CD4-positive, alpha-beta T cell treated with Interleukin-4 for 1 hour (primary cell): Measurements from ENCODE around the gene CNTN4.

Experiments used
- DNase-seq, 2 donors: peaks; one replicate each; pipeline ENCODE4 v3.0.0-alpha.2; 2020 to 2022

CNTN4 gene

DNA sequence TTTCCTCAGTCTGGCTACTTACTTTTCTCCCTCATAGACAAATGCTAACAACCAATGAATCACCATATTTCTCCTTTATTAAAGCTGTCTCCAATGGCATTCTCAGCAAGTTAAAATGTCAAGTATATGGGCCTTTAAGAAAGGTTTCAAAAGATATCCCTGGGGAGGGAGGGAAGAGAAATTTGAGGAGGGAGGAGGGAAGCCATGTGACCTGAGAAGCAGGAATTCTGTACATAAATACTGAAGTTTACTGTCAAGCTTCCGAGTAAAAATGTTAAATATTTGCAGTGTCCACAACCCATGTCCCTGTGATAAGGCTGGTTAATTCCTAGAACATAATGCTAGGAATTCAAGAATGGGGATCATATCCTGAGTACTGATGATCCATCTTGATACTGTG lies 175.9 kb downstream of the CNTN4 start:
- DNase-seq: no peak

DNA sequence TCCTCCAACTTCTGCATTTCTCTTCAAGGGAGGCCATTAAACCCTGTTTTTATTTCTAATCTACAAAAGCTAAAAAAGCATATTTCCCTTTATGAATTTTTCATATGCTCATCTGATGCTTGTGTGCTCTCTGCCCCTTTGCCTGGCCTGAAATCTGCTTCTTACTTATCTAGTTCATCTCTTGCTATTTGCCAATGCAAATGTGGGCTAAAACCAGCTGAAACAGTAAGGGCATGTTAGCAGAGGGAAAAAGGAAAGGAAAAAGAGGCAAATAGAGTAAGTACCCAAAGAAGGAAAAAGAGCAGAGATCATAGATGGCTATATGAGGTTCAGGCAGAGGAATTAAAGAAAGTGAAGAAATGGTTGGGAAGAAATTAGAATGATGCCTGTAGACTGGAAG lies 185.2 kb downstream of the CNTN4 start:
- no peak for DNase-seq

DNA sequence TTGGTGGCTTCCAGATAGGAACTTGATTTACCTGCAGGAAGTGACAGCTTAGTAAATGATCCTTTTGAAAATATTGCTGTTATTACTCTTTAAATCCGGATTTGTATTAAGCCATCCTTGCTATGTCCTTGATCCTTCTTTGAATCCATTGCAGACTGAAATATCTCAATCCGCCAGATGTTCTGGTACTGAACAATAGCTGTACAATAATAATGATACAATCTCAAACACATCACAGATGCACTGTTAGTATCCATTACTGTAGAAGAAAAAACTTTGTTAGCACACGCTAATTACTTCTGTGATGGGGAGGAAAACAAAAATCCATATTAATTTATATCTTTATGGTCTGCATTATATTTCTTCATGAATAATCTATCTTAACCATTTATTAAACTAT lies 202.3 kb downstream of the CNTN4 start:
- DNase-seq: no peak

DNA sequence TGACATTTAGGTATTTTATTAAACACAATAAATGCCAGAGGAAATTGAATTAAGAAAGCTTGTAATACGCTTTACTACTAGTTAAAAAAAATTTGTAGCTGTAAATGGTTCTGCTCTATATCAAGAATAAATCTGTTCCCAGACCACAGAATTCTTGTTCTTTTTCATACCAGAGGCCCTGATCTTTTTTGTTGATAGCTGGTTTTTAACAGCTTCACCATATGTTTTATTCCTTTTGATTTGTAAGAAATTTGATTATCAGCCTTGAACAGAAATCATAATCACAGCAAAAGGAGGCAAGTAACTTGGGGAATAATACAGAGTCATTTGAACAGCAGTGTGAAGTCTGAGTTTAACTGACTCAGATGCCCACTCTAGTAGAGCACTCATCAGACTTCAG lies 202.7 kb downstream of the CNTN4 start:
- DNase-seq: no peak

DNA sequence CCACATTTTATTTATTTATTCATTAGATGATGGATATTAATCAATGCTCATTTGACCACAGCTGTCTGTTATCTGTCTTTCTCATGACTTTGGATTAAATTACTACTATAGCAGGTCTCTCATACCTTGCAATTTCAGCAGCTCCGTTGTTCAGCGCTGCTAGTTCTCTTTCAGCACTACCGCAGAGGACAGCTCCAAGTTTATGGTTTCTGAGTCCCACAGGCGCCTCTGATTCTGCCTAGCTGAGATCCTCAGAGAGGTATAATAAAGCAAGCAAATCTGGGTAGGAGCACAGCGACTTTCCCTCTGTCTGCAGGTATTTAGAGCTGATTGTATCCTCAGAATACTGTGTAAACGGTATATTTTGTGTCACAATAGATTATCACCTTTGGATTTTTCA lies 204.9 kb downstream of the CNTN4 start:
- no peak for DNase-seq

DNA sequence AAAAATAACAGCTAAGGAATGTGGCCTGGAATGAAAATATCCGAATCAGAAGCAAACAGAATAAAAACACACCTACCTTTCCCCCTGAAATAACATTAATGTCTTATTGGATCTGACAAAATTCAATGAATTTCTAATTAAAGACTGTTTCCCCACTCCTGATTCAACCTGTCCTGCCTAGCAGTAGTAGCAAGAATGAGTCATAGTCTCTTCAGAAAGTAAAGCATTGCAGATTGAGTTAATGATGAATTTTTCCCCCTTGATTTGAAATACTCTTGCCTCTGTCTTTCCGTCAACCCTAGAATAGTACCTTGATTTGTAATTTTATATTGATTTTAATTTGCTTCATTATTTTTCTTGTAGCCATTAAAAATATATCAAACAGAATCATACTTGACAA lies 212.4 kb downstream of the CNTN4 start:
- no peak for DNase-seq

DNA sequence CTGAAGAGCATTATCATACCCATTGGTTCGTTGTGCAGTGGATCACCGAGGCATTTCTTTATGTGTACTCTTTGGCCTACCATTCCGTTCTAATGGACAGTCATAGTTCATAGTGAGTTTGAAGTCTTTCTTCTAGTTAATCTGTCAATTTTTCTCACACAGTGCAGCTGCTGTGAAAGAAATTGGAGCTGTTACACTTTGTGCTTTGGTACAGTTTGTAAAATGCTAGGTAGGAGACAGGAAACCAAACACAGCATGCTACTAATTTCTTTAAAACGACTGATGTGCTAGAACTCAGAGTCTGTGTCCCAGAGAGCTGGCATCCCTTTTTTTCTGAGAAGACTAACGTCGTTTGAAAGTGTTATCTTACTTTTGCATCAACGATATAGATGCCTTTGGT lies 218.9 kb downstream of the CNTN4 start:
- no peak for DNase-seq

DNA sequence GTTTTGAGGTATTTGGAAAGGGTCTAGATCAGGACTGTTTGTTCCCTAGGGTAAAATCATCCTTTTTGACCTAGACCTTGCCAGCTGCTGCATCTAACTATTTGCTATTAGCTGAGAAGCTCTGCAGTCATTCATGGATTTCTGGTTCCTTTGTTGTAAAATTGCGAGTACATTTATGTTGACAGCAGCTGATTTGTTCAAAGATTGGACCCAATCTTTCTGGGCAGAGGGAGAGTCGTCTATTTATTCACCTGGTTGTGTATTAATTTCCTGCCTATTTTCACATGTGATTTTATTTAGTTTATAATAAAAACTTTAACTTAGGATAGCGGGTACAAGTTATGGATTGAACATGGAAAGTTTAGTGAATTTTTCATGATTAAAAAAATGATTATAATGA lies 236.3 kb downstream of the CNTN4 start:
- no peak for DNase-seq

DNA sequence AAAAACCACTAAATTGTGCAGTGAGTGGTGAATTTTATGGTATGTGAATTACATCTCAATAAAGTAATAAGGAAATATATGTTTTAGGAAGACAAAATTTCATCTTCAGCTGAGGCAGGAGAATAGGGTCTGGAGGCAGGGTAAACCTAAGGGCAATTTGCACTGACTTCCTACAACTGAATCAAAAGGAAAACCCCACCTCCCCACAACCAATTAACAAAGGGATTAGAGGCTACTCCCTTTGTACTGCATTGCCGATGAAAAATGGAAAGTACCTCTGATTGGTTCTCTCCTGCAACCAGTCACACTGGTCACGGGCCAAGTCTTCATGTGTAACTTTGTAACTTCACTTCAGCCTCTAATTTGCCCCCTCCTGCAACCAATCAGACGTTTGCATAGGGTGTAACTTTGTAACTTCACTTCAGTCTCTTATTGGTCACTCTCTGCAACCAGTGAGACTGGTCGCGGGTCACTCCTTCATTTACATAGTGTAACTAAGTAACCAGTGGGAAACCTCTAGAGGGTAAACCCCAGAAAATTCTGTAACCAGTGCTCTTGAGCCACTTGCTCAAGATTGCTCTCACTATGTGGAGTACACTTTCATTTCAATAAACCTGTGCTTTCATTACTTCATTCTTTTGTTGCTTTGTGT lies 244.5 kb downstream of the CNTN4 start:
- DNase-seq: no peak

DNA sequence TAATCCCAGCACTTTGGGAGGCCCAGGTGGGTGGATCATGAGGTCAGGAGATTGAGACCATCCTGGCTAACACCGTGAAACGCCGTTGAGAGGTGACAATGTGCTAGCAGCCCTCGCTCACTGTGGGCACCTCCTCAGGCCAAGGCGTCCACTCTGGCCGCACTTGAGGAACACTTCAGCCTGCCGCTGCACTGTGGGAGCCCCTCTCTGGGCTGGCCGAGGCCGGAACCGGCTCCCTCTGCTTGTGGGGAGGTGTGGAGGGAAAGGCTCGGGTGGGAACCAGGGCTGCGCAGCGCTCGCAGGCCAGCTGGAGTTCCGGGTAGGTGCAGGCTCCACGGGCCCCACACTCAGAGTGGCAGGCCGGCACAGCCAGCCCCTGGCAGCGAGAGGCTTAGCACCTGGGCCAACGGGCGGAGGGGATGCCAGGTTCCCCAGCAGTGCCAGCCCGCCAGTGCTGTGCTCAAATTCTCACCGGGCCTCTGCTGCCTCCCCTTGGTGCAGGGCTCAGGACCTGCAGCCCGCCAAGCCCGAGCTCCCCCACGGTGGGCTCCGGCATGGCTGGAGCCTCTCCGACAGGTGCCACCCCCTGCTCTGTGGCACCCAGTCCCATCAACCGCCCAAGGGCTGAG lies 253.6 kb downstream of the CNTN4 start:
- DNase-seq: no peak

DNA sequence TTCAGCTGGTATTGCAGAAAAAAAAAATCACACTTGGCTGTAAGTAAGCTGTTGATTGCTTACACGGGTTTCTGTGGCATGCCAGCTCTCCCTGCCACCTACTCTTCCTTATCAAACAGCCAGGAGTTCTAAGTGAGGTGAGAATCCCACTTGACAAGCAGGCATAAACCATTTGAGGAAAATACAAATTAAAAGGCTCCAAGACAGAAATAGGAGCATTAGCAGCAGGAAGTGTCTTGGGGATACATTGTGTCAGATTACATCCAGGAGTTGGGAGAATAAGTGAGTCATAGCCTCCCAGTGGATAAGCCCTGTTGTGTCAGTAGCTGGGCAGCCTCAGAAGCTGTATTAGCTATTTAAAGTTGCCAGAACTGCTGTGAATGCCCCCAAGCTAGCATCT lies 256.0 kb downstream of the CNTN4 start:
- DNase-seq: no peak

DNA sequence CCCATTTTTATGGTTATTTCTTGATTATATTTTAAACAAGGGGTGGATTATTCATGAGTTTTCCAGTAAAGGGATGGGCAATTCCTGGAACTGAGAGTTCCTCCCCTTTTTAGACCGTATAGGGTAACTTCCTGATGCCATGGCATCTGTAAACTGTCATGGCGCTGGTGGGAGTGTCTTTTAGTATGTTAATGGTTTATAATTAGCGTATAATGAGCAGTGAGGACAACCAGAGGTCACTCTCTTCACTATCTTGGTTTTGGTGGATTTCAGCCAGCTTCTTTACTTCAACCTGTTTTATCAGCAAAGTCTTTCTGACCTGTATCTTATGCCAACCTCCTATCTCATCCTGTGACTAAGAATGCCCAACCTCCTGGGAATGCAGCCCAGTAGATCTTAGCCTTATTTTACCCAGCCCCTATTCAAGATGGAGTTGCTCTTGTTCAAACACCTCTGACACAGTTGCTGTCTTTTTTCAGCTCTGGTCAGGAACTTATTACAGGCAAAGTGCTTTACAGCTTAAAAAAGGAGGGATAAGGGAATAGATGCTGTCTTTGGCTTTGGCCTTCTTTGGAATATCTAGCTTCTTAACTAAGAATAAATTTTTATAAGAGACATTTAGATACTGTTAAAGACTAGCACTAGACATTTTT lies 257.8 kb downstream of the CNTN4 start:
- DNase-seq: no peak

DNA sequence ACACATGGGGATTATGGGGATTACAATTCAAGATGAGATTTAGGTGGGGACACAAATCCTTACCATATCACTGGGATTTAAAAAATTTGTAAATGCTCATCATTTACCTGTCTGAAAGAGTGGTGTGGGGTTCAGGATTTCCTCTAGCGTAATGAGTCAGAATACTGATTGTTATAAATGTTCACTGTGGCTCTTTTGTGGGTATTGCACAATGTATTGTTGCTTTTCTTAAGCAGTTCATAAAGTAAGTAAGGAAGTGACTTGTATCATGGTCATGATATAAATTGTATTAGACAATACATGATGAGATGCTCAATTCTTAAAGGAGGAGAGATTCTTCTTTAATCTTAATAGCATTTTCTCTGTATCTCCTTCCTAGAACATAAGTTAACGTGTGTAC lies 262.1 kb downstream of the CNTN4 start:
- no peak for DNase-seq

DNA sequence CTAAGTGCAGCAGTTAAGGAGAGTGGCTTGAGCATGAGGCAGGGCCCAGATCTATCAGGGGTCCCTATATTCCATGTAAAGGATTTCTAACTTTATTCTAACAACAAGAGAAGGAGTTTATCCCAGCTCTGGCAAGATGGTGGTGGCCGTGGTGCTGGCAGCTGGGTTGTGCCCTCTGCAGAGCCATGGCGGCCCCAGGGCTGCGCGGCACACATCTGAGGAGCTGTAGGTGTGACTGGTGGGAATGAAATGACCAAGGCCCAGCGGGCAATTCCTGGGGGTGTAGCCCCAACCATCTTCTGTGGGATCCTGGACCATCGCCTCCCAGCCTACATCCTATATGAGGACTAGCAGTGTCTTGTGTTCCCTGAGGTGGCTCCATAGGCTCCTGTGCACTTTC lies 263.5 kb downstream of the CNTN4 start:
- no peak for DNase-seq

DNA sequence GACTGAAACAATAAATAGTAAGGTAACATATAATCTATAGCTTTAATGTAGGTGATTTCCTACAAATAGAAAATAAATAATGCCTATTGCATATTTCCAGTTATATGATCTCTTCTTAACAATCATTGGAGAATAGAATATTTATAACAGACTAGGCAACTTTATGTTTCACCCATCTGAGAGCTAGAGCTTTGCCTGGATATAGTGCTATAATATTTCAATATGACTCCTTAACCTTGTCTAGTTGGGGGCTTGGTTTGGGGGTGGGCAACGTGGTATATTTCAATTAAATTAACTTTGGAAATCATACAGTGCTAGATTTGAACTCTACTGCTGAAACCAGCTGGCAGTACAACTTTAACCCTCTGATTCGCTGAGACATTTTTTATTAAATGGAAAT lies 265.2 kb downstream of the CNTN4 start:
- DNase-seq: no peak

DNA sequence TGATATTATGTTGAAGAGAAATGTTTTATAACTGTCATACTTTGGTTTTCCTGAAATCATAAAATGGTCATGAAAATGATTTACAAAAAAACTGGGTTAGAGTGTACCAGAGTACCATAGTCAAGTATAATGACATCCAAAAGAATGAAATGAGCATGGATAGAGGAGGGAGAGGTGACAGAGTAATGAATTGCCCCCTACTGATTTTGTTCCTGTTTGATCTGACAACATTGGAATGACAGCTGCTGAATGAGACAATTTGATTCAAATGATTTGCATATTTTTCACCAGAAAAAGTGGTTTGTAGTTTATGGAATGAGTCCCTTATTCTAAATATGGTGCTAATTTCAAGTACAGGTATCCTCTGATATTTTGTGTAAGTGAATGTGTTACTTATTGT lies 271.7 kb downstream of the CNTN4 start:
- no peak for DNase-seq

DNA sequence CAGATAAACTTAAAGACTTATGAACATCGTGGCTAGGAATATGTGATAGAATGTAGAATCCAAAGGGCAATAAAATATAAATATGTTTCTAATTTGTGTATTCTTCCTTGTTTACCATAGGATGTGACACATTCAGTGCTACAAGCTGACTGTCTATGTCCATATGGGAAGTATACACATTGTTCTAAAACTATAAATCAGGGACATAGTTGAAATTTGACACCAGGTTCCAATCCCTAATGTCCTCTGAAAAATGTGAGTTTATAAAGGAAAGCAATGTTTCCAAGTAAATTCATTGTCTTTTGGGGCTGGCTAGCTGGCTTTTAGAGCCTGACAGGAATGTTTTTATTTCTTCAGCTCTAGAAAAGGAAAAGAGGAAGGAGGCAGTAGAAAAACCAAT lies 273.6 kb downstream of the CNTN4 start:
- no peak for DNase-seq

DNA sequence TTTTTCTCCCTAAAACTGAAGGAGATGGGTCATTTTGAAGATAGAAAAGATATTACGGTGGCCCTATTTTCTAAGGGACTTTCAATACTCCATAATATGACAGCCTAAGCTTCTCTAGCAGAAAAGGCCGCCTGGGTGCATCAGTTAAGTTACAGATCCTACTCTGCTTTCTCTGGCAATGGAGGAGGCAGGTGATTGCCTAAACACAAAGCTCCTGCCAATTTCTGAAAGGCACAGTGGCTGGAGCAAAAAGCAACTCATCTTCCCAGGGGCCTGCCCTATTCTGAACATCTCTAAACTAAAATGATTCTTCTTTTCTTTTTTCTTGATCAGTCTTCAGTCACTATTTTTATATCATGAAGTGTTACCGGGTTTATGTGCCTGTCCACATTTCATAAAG lies 276.7 kb downstream of the CNTN4 start:
- DNase-seq: no peak

DNA sequence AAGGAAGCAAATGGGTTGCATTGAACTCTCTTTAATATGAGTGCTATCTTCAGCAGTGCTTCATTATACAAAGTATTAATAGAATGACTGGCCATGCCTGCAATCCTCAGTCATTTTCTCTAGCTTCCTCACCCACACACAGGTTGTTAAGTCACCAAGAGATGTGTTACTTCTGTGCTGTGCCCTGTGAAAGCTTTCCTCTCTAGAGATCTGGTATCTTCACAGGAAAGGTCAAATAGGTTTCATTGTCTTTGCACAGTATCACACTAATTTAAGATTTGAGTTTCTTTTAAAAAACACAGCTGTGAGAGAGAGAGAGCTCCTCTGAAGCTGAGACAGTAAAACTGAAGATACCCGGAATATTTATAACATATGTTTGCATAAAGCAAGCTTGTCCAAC lies 278.6 kb downstream of the CNTN4 start:
- DNase-seq: no peak

DNA sequence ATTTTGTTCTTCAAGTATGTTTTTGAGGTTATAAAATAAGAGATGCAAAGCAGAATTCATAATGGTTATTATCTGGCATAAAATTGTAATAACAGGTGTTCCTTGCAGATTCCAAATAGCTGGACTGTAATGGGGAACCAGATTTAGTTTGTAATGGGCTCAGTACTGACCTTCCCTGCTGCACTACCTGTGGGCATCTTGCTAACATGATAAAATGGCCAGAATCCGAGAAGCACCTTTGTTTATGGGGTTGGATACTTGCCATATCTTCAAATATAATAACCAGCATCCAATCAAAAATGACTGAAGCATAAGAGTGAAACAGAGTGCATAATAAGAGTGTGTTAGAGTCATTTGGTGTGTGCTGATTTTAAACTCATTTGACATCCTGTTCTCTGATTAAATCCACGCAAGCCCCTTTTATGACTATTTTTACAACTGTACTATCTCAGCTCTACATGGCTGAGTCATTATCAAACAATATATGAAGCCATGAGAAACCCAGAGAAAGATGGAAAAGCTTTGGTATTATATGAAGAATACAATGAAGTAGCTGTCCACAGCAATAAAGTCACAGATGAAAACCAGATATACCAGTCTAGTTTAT lies 292.4 kb downstream of the CNTN4 start:
- no peak for DNase-seq

DNA sequence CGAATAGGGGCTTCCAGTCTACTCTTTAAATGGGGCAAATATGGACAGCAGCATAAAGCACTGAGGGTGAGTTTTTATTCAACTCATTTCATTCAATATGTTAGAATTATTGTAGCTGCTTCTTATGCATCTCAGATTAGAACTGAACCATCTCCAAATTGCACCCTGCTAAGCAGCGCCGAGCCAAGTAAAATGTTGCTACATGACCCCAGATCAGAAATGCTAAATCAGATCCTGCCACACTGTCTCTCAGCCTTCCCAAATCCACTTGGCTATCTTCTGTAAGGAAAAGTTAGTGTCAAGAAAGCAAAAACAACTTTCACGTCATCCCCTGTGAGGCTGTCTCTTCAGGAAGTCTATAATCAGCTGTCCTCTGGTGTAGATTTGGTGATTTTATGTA lies 293.2 kb downstream of the CNTN4 start:
- DNase-seq: no peak

DNA sequence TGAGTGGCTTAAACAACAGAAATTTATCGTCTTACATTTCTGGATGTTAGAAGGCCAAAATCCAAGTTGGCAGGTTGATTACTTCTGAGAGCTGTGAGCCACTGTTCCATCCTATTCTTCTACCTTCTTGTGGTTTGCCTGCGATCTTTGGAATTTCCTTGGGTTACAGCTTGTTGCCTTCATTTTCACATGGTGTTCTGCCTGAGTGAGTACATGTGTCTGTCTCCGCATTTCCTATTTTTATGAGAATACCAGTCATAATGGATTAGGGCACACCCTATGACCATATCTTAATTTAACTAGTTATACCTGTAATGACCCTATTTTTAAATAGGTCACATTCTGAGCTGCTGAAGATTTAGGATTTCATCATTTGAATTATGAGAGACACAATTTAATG lies 294.3 kb downstream of the CNTN4 start:
- DNase-seq: no peak

DNA sequence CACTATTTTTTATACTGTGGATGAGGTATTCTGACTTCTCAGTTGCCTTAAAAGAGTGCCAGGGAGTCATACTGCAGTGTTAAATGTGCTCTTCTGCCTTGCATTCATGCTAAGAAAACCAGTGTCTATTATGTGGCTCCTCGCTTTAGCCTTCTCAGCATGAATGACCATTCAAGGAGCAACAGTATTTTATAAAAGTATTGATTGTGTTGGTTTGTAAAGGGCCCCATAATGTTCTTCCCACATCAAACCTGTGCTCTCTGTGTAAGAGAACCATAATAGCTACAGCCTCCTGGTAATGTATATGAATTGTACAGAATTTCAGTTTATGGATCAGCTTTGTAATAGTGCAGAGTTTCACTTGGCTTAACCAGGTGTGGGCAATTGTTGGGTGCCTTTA lies 316.4 kb downstream of the CNTN4 start:
- no peak for DNase-seq

DNA sequence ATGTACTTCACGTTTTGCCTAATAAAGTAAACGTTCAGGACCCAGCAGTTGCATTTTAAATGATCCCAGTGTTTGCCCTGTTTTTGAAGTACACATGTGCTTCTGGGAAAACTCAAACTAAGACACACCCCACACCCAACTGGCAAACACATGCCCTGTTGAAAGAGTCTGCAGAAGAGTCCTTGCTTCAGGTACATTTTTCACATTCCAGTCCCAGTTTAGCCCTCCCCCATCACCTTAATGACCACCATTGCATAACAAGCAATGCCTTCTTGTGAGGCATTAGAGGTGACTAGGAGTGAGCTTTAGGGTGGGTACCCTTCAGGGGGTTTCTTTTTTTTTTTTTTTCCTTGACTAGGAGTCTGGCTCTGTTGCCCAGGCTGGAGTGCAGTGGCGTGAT lies 322.3 kb downstream of the CNTN4 start:
- no peak for DNase-seq
